ENCODE data around the gene B9D1. TPM values are rescaled to one million over a fixed set of nuclear protein-coding genes. Genes with fewer than 3 reads are reported as not detected.

The B9D1 gene
- total RNA-seq, 1 experiment from 2014 or later: 48.0 TPM

DNA sequence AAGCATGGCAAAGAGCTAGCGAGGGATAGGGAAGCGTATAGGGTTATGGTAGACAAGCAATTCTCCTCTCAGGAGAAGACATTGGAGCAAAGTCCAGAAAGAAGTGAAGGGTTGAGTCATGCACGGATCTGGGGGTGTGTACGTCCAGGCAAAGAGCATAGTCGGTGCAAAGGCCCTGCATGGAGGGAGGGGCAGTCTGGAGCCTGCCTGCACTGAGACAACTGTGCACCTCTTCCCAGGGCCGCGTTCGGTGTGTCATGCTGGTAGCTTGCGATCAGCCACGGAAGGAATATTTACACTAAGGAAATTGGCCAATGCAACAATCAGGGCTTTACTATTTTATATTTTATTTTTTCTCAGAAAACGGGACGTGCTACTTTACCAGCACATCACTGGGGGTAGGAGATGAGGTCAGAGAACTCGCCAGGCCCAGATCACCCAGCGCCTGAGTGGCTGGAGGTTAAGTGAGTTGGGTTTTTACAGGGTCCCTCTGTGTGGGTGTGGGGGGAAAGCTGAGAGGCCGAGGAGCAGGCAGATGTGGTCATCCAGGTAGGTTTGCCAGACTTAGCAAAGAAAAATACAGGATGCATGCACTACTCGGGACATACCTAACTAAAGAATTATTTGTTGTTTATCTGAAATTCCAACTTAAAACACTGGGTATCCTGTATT is 6.7 kb upstream of the B9D1 start:
- peaks cover 6% of the 10 kb centered on the region; the same call in 1 of the 2 replicates for H3K4me1 ChIP-seq (ENCODE audit: insufficient read depth, low read length)
- no peaks in the 10 kb centered on the region for H3K27me3 ChIP-seq (ENCODE audit: low read length)
- DNase-seq (no peak), ATAC-seq (no peak)
- no peaks in the 10 kb centered on the region for H3K9me3 ChIP-seq (ENCODE audit: low read length)
- H3K27ac ChIP-seq (ENCODE audit: low read length): no peak overlapping the region
- H3K79me2 ChIP-seq (ENCODE audit: low read length): no peaks in the 10 kb centered on the region
- no peaks in the 10 kb centered on the region for H3K36me3 ChIP-seq (ENCODE audit: low read depth, low read length)
- no peak overlapping the region for H3K9ac ChIP-seq (ENCODE audit: low read length)
- intact Hi-C loops (cut with micrococcal nuclease): loop anchor here (10.0 kb wide), 1 partner anchor 396 kb away; no protein-coding TSS in a partner anchor
- H3K4me2 ChIP-seq (ENCODE audit: low read length): no peak overlapping the region
- TF ChIP-seq EZH2phosphoT487 (IDR thresholded peaks at IDR 0.05; ENCODE audit: borderline replicate concordance, low read length): no peak
- TF ChIP-seq, protein P1, sequence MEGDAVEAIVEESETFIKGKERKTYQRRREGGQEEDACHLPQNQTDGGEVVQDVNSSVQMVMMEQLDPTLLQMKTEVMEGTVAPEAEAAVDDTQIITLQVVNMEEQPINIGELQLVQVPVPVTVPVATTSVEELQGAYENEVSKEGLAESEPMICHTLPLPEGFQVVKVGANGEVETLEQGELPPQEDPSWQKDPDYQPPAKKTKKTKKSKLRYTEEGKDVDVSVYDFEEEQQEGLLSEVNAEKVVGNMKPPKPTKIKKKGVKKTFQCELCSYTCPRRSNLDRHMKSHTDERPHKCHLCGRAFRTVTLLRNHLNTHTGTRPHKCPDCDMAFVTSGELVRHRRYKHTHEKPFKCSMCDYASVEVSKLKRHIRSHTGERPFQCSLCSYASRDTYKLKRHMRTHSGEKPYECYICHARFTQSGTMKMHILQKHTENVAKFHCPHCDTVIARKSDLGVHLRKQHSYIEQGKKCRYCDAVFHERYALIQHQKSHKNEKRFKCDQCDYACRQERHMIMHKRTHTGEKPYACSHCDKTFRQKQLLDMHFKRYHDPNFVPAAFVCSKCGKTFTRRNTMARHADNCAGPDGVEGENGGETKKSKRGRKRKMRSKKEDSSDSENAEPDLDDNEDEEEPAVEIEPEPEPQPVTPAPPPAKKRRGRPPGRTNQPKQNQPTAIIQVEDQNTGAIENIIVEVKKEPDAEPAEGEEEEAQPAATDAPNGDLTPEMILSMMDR (conservative IDR thresholded peaks at IDR 0.05; ENCODE audit: low read depth, low read length): no peak
- H3K9me2 ChIP-seq (replicated peaks; ENCODE audit: low read length): no peaks in the 10 kb centered on the region
- no peak overlapping the region for H3K4me3 ChIP-seq (ENCODE audit: low read length)
- ChIA-PET POLR2A (ENCODE audit: unreplicated experiment) (no interaction called here), CTCF (no interaction called here)
- BruUV-seq (replicated peaks): no TSS peak
- H2AFZ ChIP-seq (ENCODE audit: low read length): no peak overlapping the region
- no peaks in the 10 kb centered on the region for H4K20me1 ChIP-seq (ENCODE audit: low read length)
- H3F3A ChIP-seq (ENCODE audit: low read length, unreplicated experiment): no peaks in the 10 kb centered on the region

DNA sequence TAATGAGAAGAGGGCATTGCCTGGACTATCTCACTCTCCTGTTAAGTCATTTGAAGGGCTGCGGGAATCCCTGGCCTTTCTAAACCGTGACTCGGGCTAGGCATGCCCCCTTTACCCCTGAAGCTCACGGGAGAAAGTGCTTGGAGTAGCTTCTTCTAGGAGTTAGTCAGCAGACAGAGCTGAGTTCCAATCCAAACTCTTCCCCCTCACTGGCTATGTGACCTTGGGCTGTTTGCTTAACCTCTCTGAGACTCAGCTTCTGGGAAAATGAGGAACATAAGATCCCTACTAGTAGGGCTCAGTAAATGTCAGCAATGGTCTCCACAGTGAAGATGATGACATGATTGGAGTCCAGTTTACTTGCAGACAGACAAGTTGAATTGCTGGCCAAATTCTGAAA is 5.7 kb upstream of the B9D1 start:
- Histone ChIP-seq H3K9me3 (ENCODE audit: low read length) (no peaks in the 10 kb centered on the region), H3K9me2 (replicated peaks; ENCODE audit: low read length) (no peaks in the 10 kb centered on the region), H3K4me1 (ENCODE audit: insufficient read depth, low read length) (peaks cover 9% of the 10 kb centered on the region), H3K36me3 (ENCODE audit: low read depth, low read length) (no peaks in the 10 kb centered on the region), H3K27me3 (ENCODE audit: low read length) (no peaks in the 10 kb centered on the region), H2AFZ (ENCODE audit: low read length) (no peak overlapping the region), H3K27ac (ENCODE audit: low read length) (no peak overlapping the region), H3K4me2 (ENCODE audit: low read length) (no peak overlapping the region), H4K20me1 (ENCODE audit: low read length) (no peaks in the 10 kb centered on the region), H3K79me2 (ENCODE audit: low read length) (no peaks in the 10 kb centered on the region), H3F3A (ENCODE audit: low read length, unreplicated experiment) (no peaks in the 10 kb centered on the region), H3K9ac (ENCODE audit: low read length) (no peak overlapping the region), H3K4me3 (ENCODE audit: low read length) (no peak overlapping the region)
- no TSS peak for BruUV-seq (replicated peaks)
- POLR2A ChIA-PET (ENCODE audit: unreplicated experiment): no interaction called here
- CTCF ChIA-PET: no interaction called here
- DNase-seq (no peak), ATAC-seq (no peak)
- intact Hi-C loops (cut with micrococcal nuclease): loop anchor here (10.0 kb wide), 1 partner anchor 397 kb away; no protein-coding TSS in a partner anchor
- TF ChIP-seq, protein P1 (conservative IDR thresholded peaks at IDR 0.05; ENCODE audit: low read depth, low read length): no peak
- TF ChIP-seq EZH2 (IDR thresholded peaks at IDR 0.05; ENCODE audit: low read length, unreplicated experiment) (no peak), EZH2phosphoT487 (IDR thresholded peaks at IDR 0.05; ENCODE audit: borderline replicate concordance, low read length) (no peak)

DNA sequence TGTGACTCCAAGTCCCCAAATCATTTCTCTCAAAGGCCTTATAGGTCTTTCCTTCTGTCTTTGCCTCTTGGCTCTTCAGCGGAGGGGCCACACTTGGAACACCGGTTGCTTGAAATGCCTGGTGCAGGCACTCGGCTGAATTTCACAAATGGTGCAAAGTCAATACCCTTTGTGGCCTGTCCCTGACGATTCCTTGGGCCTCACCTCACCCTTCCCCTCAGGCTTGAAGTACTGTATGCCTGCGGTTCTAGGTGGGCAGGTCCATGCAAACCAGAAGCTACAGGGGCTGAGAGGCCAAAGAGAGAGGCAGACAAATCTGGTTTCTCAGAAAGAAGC is 4.1 kb upstream of the B9D1 start:
- H3K27me3 ChIP-seq (ENCODE audit: low read length): no peaks in the 10 kb centered on the region
- TF ChIP-seq, protein P1 (conservative IDR thresholded peaks at IDR 0.05; ENCODE audit: low read depth, low read length): no peak
- TF ChIP-seq EZH2 (IDR thresholded peaks at IDR 0.05; ENCODE audit: low read length, unreplicated experiment): no peak
- no peak for TF ChIP-seq EZH2phosphoT487 (IDR thresholded peaks at IDR 0.05; ENCODE audit: borderline replicate concordance, low read length)
- H3K4me3 ChIP-seq (ENCODE audit: low read length): no peak overlapping the region
- no peak overlapping the region for H3K27ac ChIP-seq (ENCODE audit: low read length)
- DNase-seq (no peak), ATAC-seq (no peak)
- H3F3A ChIP-seq (ENCODE audit: low read length, unreplicated experiment): no peaks in the 10 kb centered on the region
- H3K4me2 ChIP-seq (ENCODE audit: low read length): no peak overlapping the region
- BruUV-seq (replicated peaks): no TSS peak
- H3K79me2 ChIP-seq (ENCODE audit: low read length): peaks cover 4% of the 10 kb centered on the region
- H3K9ac ChIP-seq (ENCODE audit: low read length): no peak overlapping the region
- no peaks in the 10 kb centered on the region for H4K20me1 ChIP-seq (ENCODE audit: low read length)
- no peak overlapping the region for H2AFZ ChIP-seq (ENCODE audit: low read length)
- POLR2A ChIA-PET (ENCODE audit: unreplicated experiment): no interaction called here
- H3K4me1 ChIP-seq (ENCODE audit: insufficient read depth, low read length): peaks cover 16% of the 10 kb centered on the region
- no peaks in the 10 kb centered on the region for H3K9me3 ChIP-seq (ENCODE audit: low read length)
- intact Hi-C loops (cut with micrococcal nuclease): loop anchor here (10.0 kb wide), 1 partner anchor 398 kb away; no protein-coding TSS in a partner anchor
- H3K9me2 ChIP-seq (replicated peaks; ENCODE audit: low read length): no peaks in the 10 kb centered on the region
- H3K36me3 ChIP-seq (ENCODE audit: low read depth, low read length): no peaks in the 10 kb centered on the region
- CTCF ChIA-PET: no interaction called here

Data from PC-3 (cell line).